ENCODE results near the gene HLA-E. TPM values are rescaled to one million over a fixed set of nuclear protein-coding genes. Genes with fewer than 3 reads are reported as not detected.
"Not testable (repeated sequence)": the region's sequence is repeated elsewhere in the genome, so short reads cannot be mapped to it uniquely, and the experiment has no call there.

HLA-E gene
- total RNA-seq, 1 experiment from 2014 or later: 131 TPM

GRCh38 chr6:30487926-30488325, 1.4 kb upstream of the HLA-E start:
- ChIA-PET POLR2A (ENCODE audit: unreplicated experiment) (no interaction called here), CTCF (no interaction called here)
- no peak overlapping the region for H3K4me2 ChIP-seq (ENCODE audit: low read length)
- H3F3A ChIP-seq (ENCODE audit: low read length, unreplicated experiment): no peaks in the 10 kb centered on the region
- peaks cover 20% of the 10 kb centered on the region for H3K79me2 ChIP-seq (ENCODE audit: low read length)
- H2AFZ ChIP-seq (ENCODE audit: low read length): no peak overlapping the region
- no TSS peak for BruUV-seq (replicated peaks)
- H3K9ac ChIP-seq (ENCODE audit: low read length): no peak overlapping the region
- H3K4me3 ChIP-seq (ENCODE audit: low read length): no peak overlapping the region
- peaks cover 3% of the 10 kb centered on the region; the same call in 1 of the 2 replicates for H4K20me1 ChIP-seq (ENCODE audit: low read length)
- no peaks in the 10 kb centered on the region for H3K27me3 ChIP-seq (ENCODE audit: low read length)
- no peak for TF ChIP-seq EZH2 (IDR thresholded peaks at IDR 0.05; ENCODE audit: low read length, unreplicated experiment)
- no peaks in the 10 kb centered on the region for H3K9me2 ChIP-seq (replicated peaks; ENCODE audit: low read length)
- no peak for DNase-seq
- H3K9me3 ChIP-seq (ENCODE audit: low read length): no peaks in the 10 kb centered on the region
- H3K27ac ChIP-seq (ENCODE audit: low read length): no peak overlapping the region
- intact Hi-C loops (cut with micrococcal nuclease): loop anchor here (10.0 kb wide), 1 partner anchor 237 kb away; the partner anchor contains the start of gene TUBB
- peaks cover 10% of the 10 kb centered on the region; the same call in 1 of the 2 replicates for H3K36me3 ChIP-seq (ENCODE audit: low read depth, low read length)
- ATAC-seq: no peak
- peaks cover 8% of the 10 kb centered on the region for H3K4me1 ChIP-seq (ENCODE audit: insufficient read depth, low read length)

- CTCF ChIA-PET; ATAC-seq; H3K9me2 ChIP-seq (replicated peaks; ENCODE audit: low read length); BruUV-seq (replicated peaks); H3K9me3 ChIP-seq (ENCODE audit: low read length); H4K20me1 ChIP-seq (ENCODE audit: low read length); H3K4me1 ChIP-seq (ENCODE audit: insufficient read depth, low read length); DNase-seq; H3K27me3 ChIP-seq (ENCODE audit: low read length); H3F3A ChIP-seq (ENCODE audit: low read length, unreplicated experiment); H3K9ac ChIP-seq (ENCODE audit: low read length); POLR2A ChIA-PET (ENCODE audit: unreplicated experiment): not testable (repeated sequence)
- intact Hi-C loops (cut with micrococcal nuclease): loop anchor here (1.0 to 10.0 kb wide), 2 partner anchors 39 to 236 kb away; partner anchors contain the start of gene TUBB
- H2AFZ ChIP-seq (ENCODE audit: low read length): peak overlapping the region; percentile 87
- H3K4me2 ChIP-seq (ENCODE audit: low read length): peak overlapping the region; percentile 90
- peaks cover 20% of the 10 kb centered on the region for H3K79me2 ChIP-seq (ENCODE audit: low read length)
- H3K27ac ChIP-seq (ENCODE audit: low read length): peak overlapping the region; percentile 36; the same call in 1 of the 2 replicates
- peaks cover 10% of the 10 kb centered on the region; the same call in 1 of the 2 replicates for H3K36me3 ChIP-seq (ENCODE audit: low read depth, low read length)
- H3K4me3 ChIP-seq (ENCODE audit: low read length): peak overlapping the region; percentile 90; the same call in 1 of the 2 replicates
Measured at GRCh38 chr6:30488697-30489080, 620 bp upstream of the HLA-E start.

GRCh38 chr6:30490026-30490876, 942 bp downstream of the HLA-E start:
- peaks cover 10% of the 10 kb centered on the region; the same call in 1 of the 2 replicates for H3K36me3 ChIP-seq (ENCODE audit: low read depth, low read length)
- no peaks in the 10 kb centered on the region for H3K9me2 ChIP-seq (replicated peaks; ENCODE audit: low read length)
- H3K4me2 ChIP-seq (ENCODE audit: low read length): peak overlapping the region; percentile 90
- peak overlapping the region; percentile 90 for H3K4me3 ChIP-seq (ENCODE audit: low read length)
- ChIA-PET CTCF (interaction anchor here (0.5 kb wide), 1 partner anchor 73 kb away, joined by 13 read pairs; no protein-coding TSS in a partner anchor), POLR2A (ENCODE audit: unreplicated experiment) (interaction anchor here (0.6 to 1.0 kb wide), 4 partner anchors 40 to 183 kb away, joined by 3 to 6 read pairs (median 4); partner anchors contain the start of gene DHX16)
- peaks cover 8% of the 10 kb centered on the region for H3K4me1 ChIP-seq (ENCODE audit: insufficient read depth, low read length)
- no TSS peak for BruUV-seq (replicated peaks)
- ATAC-seq (peak; percentile 68), DNase-seq (peak; percentile 57)
- peaks cover 20% of the 10 kb centered on the region for H3K79me2 ChIP-seq (ENCODE audit: low read length)
- no peaks in the 10 kb centered on the region for H3K9me3 ChIP-seq (ENCODE audit: low read length)
- no peaks in the 10 kb centered on the region for H3K27me3 ChIP-seq (ENCODE audit: low read length)
- no peak overlapping the region; the same call in 1 of the 2 replicates for H3K27ac ChIP-seq (ENCODE audit: low read length)
- peak overlapping the region; percentile 80 for H3K9ac ChIP-seq (ENCODE audit: low read length)
- H4K20me1 ChIP-seq (ENCODE audit: low read length): peaks cover 3% of the 10 kb centered on the region; the same call in 1 of the 2 replicates
- intact Hi-C loops (cut with micrococcal nuclease): no loop called here
- TF ChIP-seq EZH2phosphoT487 (IDR thresholded peaks at IDR 0.05; ENCODE audit: borderline replicate concordance, low read length) (no peak), CTCF (conservative IDR thresholded peaks at IDR 0.05; ENCODE audit: low read depth, low read length) (peak; percentile 22; the same call in 1 of the 2 replicates), EZH2 (IDR thresholded peaks at IDR 0.05; ENCODE audit: low read length, unreplicated experiment) (no peak)
- H2AFZ ChIP-seq (ENCODE audit: low read length): peak overlapping the region; percentile 87
- H3F3A ChIP-seq (ENCODE audit: low read length, unreplicated experiment): no peaks in the 10 kb centered on the region

GRCh38 chr6:30491291-30491953, 2.1 kb downstream of the HLA-E start:
- DNase-seq; H3K4me2 ChIP-seq (ENCODE audit: low read length); CTCF ChIA-PET; intact Hi-C loops (cut with micrococcal nuclease); H3F3A ChIP-seq (ENCODE audit: low read length, unreplicated experiment); H3K27me3 ChIP-seq (ENCODE audit: low read length); H2AFZ ChIP-seq (ENCODE audit: low read length); H4K20me1 ChIP-seq (ENCODE audit: low read length); BruUV-seq (replicated peaks); H3K9ac ChIP-seq (ENCODE audit: low read length); POLR2A ChIA-PET (ENCODE audit: unreplicated experiment); H3K27ac ChIP-seq (ENCODE audit: low read length); ATAC-seq; H3K4me3 ChIP-seq (ENCODE audit: low read length); H3K9me3 ChIP-seq (ENCODE audit: low read length); H3K9me2 ChIP-seq (replicated peaks; ENCODE audit: low read length): not testable (repeated sequence)
- Histone ChIP-seq H3K79me2 (ENCODE audit: low read length) (peaks cover 20% of the 10 kb centered on the region), H3K36me3 (ENCODE audit: low read depth, low read length) (peaks cover 10% of the 10 kb centered on the region; the same call in 1 of the 2 replicates), H3K4me1 (ENCODE audit: insufficient read depth, low read length) (peaks cover 14% of the 10 kb centered on the region)

All from PC-3 (cell line).